ENCODE results near the gene MBNL1.

The MBNL1 gene

DNA sequence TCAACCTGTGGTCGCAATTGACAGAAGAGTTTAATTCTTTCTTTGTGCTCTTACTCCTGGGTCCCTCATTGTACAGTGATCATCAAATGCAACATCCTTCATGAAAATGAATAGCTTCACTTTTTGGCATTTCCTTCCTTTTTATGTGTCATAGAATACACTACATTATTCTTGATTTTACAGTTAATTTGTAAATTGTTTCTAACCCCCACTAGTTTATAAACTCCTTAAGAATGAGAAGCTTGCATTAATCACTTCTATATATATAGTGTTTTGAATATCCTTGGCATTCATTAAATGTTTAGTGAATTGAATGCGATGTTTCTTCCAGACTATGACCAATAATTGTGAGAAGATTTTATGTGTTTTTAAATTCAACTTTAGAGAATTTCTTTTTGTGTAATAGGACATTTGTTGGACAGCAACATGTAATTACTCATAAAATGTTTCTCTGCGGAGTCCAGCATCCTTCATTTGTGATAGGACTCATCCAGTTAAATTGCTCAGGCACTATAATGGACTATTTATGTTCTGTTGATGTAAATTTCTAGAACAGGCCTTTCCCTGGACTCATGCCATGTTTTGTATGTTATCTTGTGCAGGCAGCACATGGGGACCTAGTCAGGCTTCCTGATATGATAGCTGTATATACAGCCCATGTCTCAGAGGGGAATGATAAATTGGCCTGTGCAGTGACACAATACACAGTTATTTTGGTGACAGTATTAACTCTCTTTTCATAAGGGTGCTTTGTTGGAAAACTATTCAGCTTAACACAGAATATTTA lies 51.3 kb downstream of the MBNL1 start:
- no peak overlapping the region for H2AFZ ChIP-seq (ENCODE audit: low read depth, low read length)
- H3K27ac ChIP-seq (ENCODE audit: low read length) = no peak overlapping the region; the same call in 1 of the 2 replicates
- H3K4me3 ChIP-seq (ENCODE audit: low read depth in 1 of 2, low read length in 2 of 2) = no peak overlapping the region
- H4K20me1 ChIP-seq (ENCODE audit: insufficient read depth, low read length) = peaks cover 71% of the 10 kb centered on the region
- H3K79me2 ChIP-seq (ENCODE audit: insufficient read depth, low read length) = peaks cover 100% of the 10 kb centered on the region
- no peak overlapping the region for H3K9ac ChIP-seq (ENCODE audit: low read depth, low read length)
- H3K4me2 ChIP-seq (ENCODE audit: insufficient read depth, low read length) = no peak overlapping the region
- ATAC-seq (ENCODE audit: insufficient read depth, low read depth) (no peak), DNase-seq (no peak)
- no peaks in the 10 kb centered on the region for H3K9me3 ChIP-seq (ENCODE audit: insufficient read depth, low read length, severe bottlenecking)
- TF ChIP-seq, protein P1, sequence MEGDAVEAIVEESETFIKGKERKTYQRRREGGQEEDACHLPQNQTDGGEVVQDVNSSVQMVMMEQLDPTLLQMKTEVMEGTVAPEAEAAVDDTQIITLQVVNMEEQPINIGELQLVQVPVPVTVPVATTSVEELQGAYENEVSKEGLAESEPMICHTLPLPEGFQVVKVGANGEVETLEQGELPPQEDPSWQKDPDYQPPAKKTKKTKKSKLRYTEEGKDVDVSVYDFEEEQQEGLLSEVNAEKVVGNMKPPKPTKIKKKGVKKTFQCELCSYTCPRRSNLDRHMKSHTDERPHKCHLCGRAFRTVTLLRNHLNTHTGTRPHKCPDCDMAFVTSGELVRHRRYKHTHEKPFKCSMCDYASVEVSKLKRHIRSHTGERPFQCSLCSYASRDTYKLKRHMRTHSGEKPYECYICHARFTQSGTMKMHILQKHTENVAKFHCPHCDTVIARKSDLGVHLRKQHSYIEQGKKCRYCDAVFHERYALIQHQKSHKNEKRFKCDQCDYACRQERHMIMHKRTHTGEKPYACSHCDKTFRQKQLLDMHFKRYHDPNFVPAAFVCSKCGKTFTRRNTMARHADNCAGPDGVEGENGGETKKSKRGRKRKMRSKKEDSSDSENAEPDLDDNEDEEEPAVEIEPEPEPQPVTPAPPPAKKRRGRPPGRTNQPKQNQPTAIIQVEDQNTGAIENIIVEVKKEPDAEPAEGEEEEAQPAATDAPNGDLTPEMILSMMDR (IDR thresholded peaks at IDR 0.05; ENCODE audit: borderline replicate concordance, extremely low read depth, low read length, poor library complexity, severe bottlenecking) = no peak
- TF ChIP-seq EZH2 (IDR thresholded peaks at IDR 0.05; ENCODE audit: borderline replicate concordance, low read depth, low read length, severe bottlenecking) = no peak
- H3K4me1 ChIP-seq (ENCODE audit: insufficient read depth, low read length) = 0 out of 2 replicates have a peak, but pooled peaks cover 4% of the 10 kb centered on the region
- H3K27me3 ChIP-seq (ENCODE audit: insufficient read depth, low read length, poor library complexity) = no peaks in the 10 kb centered on the region
- peaks cover 45% of the 10 kb centered on the region for H3K36me3 ChIP-seq (ENCODE audit: insufficient read depth, low read length)

DNA sequence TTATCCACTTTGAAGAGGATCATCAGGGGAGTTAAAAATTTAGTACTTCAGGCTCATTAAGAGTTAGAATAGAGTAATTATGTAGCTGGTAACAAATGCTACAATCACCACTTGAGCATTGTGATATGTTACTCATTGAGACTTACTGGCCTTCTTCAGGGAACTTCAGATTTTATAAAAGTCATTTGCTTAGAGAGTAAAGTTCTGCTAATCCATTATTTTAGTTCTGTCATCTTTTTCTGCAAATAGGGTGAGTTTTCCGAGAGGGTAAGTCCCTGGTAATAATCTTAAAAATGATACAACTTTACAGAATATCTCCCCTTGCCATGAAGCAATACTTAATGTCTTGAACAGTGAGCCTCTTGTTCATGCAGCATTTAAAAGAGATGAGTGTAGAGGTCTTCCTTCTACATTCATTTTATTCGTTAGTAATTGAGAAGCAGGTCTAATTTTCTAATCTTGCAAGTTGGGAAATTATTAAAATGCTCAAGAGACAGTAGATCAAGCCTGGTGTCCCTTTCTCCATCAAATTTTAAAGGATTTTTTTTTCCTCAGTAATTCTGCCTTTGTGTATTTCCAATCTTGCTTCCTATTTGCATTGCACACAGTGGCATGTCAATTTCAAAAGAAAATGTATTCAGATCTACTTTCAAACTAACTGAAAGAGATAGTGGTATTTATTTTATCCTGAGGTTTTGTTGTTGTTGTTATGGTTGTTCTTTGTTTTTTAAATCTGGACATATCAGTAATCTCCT lies 52.6 kb downstream of the MBNL1 start:
- no peak overlapping the region for H3K27ac ChIP-seq (ENCODE audit: low read length)
- no peaks in the 10 kb centered on the region for H3K27me3 ChIP-seq (ENCODE audit: insufficient read depth, low read length, poor library complexity)
- TF ChIP-seq, protein P1 (IDR thresholded peaks at IDR 0.05; ENCODE audit: borderline replicate concordance, extremely low read depth, low read length, poor library complexity, severe bottlenecking) = no peak
- no peak for TF ChIP-seq EZH2 (IDR thresholded peaks at IDR 0.05; ENCODE audit: borderline replicate concordance, low read depth, low read length, severe bottlenecking)
- no peak for ATAC-seq (ENCODE audit: insufficient read depth, low read depth)
- no peak overlapping the region for H3K4me3 ChIP-seq (ENCODE audit: low read depth in 1 of 2, low read length in 2 of 2)
- H3K4me1 ChIP-seq (ENCODE audit: insufficient read depth, low read length) = 0 out of 2 replicates have a peak, but pooled peaks cover 4% of the 10 kb centered on the region
- no peak overlapping the region for H3K9ac ChIP-seq (ENCODE audit: low read depth, low read length)
- peaks cover 100% of the 10 kb centered on the region for H3K79me2 ChIP-seq (ENCODE audit: insufficient read depth, low read length)
- H3K4me2 ChIP-seq (ENCODE audit: insufficient read depth, low read length) = no peak overlapping the region
- H3K36me3 ChIP-seq (ENCODE audit: insufficient read depth, low read length) = peaks cover 43% of the 10 kb centered on the region
- no peak overlapping the region for H2AFZ ChIP-seq (ENCODE audit: low read depth, low read length)
- H4K20me1 ChIP-seq (ENCODE audit: insufficient read depth, low read length) = peaks cover 67% of the 10 kb centered on the region
- DNase-seq = no peak
- H3K9me3 ChIP-seq (ENCODE audit: insufficient read depth, low read length, severe bottlenecking) = no peaks in the 10 kb centered on the region

GRCh38 chr3:152321955-152322377 lies 53.2 kb downstream of the MBNL1 start:
- Histone ChIP-seq H3K4me2 (ENCODE audit: insufficient read depth, low read length) (no peak overlapping the region), H4K20me1 (ENCODE audit: insufficient read depth, low read length) (peaks cover 65% of the 10 kb centered on the region), H3K27me3 (ENCODE audit: insufficient read depth, low read length, poor library complexity) (no peaks in the 10 kb centered on the region), H3K4me1 (ENCODE audit: insufficient read depth, low read length) (0 out of 2 replicates have a peak, but pooled peaks cover 4% of the 10 kb centered on the region), H3K9ac (ENCODE audit: low read depth, low read length) (no peak overlapping the region), H3K79me2 (ENCODE audit: insufficient read depth, low read length) (peaks cover 100% of the 10 kb centered on the region), H3K36me3 (ENCODE audit: insufficient read depth, low read length) (peaks cover 41% of the 10 kb centered on the region), H3K27ac (ENCODE audit: low read length) (no peak overlapping the region), H3K9me3 (ENCODE audit: insufficient read depth, low read length, severe bottlenecking) (no peaks in the 10 kb centered on the region), H2AFZ (ENCODE audit: low read depth, low read length) (no peak overlapping the region), H3K4me3 (ENCODE audit: low read depth in 1 of 2, low read length in 2 of 2) (no peak overlapping the region)
- ATAC-seq (ENCODE audit: insufficient read depth, low read depth) (no peak), DNase-seq (no peak)
- no peak for TF ChIP-seq EZH2 (IDR thresholded peaks at IDR 0.05; ENCODE audit: borderline replicate concordance, low read depth, low read length, severe bottlenecking)
- TF ChIP-seq, protein P1 (IDR thresholded peaks at IDR 0.05; ENCODE audit: borderline replicate concordance, extremely low read depth, low read length, poor library complexity, severe bottlenecking) = no peak

Data from DND-41 (cell line).